ENCODE results near the gene RXFP2.

The RXFP2 gene

GRCh38 chr13:31768351-31768750, 29.0 kb downstream of the RXFP2 start:
- DNase-seq (ENCODE audit: low spot score): no peak

GRCh38 chr13:31769575-31769974, 30.2 kb downstream of the RXFP2 start:
- no peak for DNase-seq (ENCODE audit: low spot score)

GRCh38 chr13:31772231-31772630, 32.9 kb downstream of the RXFP2 start:
- DNase-seq (ENCODE audit: low spot score): no peak

GRCh38 chr13:31773538-31773937, 34.2 kb downstream of the RXFP2 start:
- no peak for DNase-seq (ENCODE audit: low spot score)

- no peak for DNase-seq (ENCODE audit: low spot score)
These were observed 34.9 kb downstream of the RXFP2 start for GRCh38 chr13:31774186-31774750.

- no peak for DNase-seq (ENCODE audit: low spot score)
These were observed 35.8 kb downstream of the RXFP2 start for GRCh38 chr13:31775148-31775547.

- no peak for DNase-seq (ENCODE audit: low spot score)
These were observed 36.4 kb downstream of the RXFP2 start for GRCh38 chr13:31775686-31776085.

GRCh38 chr13:31781064-31781463, 41.7 kb downstream of the RXFP2 start:
- DNase-seq (ENCODE audit: low spot score): no peak

GRCh38 chr13:31786011-31786410, 46.7 kb downstream of the RXFP2 start:
- DNase-seq (ENCODE audit: low spot score): no peak

- DNase-seq (ENCODE audit: low spot score): no peak
These were observed 51.7 kb downstream of the RXFP2 start for GRCh38 chr13:31790992-31791391.

GRCh38 chr13:31793246-31793645, 53.9 kb downstream of the RXFP2 start:
- no peak for DNase-seq (ENCODE audit: low spot score)

GRCh38 chr13:31794452-31794851, 55.1 kb downstream of the RXFP2 start:
- no peak for DNase-seq (ENCODE audit: low spot score)

- DNase-seq (ENCODE audit: low spot score): peak; percentile 37
These were observed 57.9 kb downstream of the RXFP2 start for GRCh38 chr13:31797154-31797775.

GRCh38 chr13:31798189-31798588, 58.9 kb downstream of the RXFP2 start:
- DNase-seq (ENCODE audit: low spot score): no peak

- DNase-seq (ENCODE audit: low spot score): no peak
These were observed 61.8 kb downstream of the RXFP2 start for GRCh38 chr13:31801088-31801487.

GRCh38 chr13:31803311-31803710, 64.0 kb downstream of the RXFP2 start:
- no peak for DNase-seq (ENCODE audit: low spot score)

GRCh38 chr13:31805841-31806240, 66.5 kb downstream of the RXFP2 start:
- DNase-seq (ENCODE audit: low spot score): no peak

- no peak for DNase-seq (ENCODE audit: low spot score)
These were observed 67.8 kb downstream of the RXFP2 start for GRCh38 chr13:31807090-31807541.

GRCh38 chr13:31814536-31814935, 75.2 kb downstream of the RXFP2 start:
- no peak for DNase-seq (ENCODE audit: low spot score)

GRCh38 chr13:31815361-31816144, 76.2 kb downstream of the RXFP2 start:
- no peak for DNase-seq (ENCODE audit: low spot score)

- no peak for DNase-seq (ENCODE audit: low spot score)
These were observed 78.9 kb downstream of the RXFP2 start for GRCh38 chr13:31818236-31818635.

- DNase-seq (ENCODE audit: low spot score): no peak
These were observed 85.6 kb downstream of the RXFP2 start for GRCh38 chr13:31824705-31825517.
